HepG2 (cell line): ENCODE data around the gene LRIG1. TPM values are rescaled to one million over a fixed set of nuclear protein-coding genes. Genes with fewer than 3 reads are reported as not detected.

Experiments
- ATAC-seq: fragments of 200-7000 bp; cut with Tn5 transposase; 3 replicates; pipeline ENCODE4 v1.9.1; 2020; ENCODE audit warnings: mild to moderate bottlenecking, moderate library complexity
- BruUV-seq: library from RNA; stranded (reverse); fragments of 400-500 nt; replicated peaks from 2 replicates; lab custom pipeline; 2021; lab: Mats Ljungman, UMichigan
- CTCF ChIA-PET: fragments of 300-600 bp; formaldehyde crosslinking; extraction: SDS; loops from one replicate; lab custom pipeline; 2021; ENCODE audit warnings: low total read pairs, inconsistent platforms, low intra/inter-chr PET ratio; lab: Yijun Ruan, JAX
- POLR2A ChIA-PET: fragments of 350-600 bp; sonication (Branson Sonifier 250); formaldehyde crosslinking; loops from one replicate; lab custom pipeline; 2020; ENCODE audit warnings: antibody characterized with exemption, inconsistent platforms; lab: Yijun Ruan, JAX
- DNase-seq: peaks from one replicate; pipeline ENCODE4 v3.0.0-alpha.2; 2015; ENCODE audit warnings: low spot score
- FAIRE-seq: peaks from 3 replicates; lab custom pipeline; 2011; peaks lifted over from hg19 to GRCh38; lab: Jason Lieb, UNC
- H2AFZ ChIP-seq: one replicate; pipeline ENCODE4 v1.6.1; 2011; ENCODE audit warnings: low read length, inconsistent platforms
- H3K27ac ChIP-seq: fragments of 300-600 bp; 3 replicates; pipeline ENCODE4 v1.8.0; 2011; ENCODE audit warnings: mixed run types, mild to moderate bottlenecking, mixed read lengths, low read length, inconsistent platforms; ENCODE audit not compliant: insufficient read depth; ENCODE audit errors: extremely low read length
- H3K27me3 ChIP-seq, 2 experiments: fragments of 200-600 bp in 1 of 2; 2 replicates in 1 of 2; 3 replicates in 1 of 2; pipeline versions ENCODE4 v1.6.0 to v1.8.0; 2011; ENCODE audit warnings: low read length in 2 of 2, mild to moderate bottlenecking in 2 of 2, moderate library complexity in 2 of 2, inconsistent platforms in 1 of 2; ENCODE audit not compliant: insufficient read depth in 2 of 2, control insufficient read depth in 1 of 2
- H3K36me3 ChIP-seq, 2 experiments: fragments of 200-600 bp in 1 of 2; replicated peaks in 1 of 2; 2 replicates in 1 of 2; 3 replicates in 1 of 2; pipeline versions ENCODE4 v1.5.1 to v1.8.0; 2011; ENCODE audit warnings: low read length in 2 of 2, inconsistent platforms in 1 of 2; ENCODE audit not compliant: insufficient read depth in 2 of 2, control insufficient read depth in 1 of 2
- H3K4me1 ChIP-seq: 2 replicates; pipeline ENCODE4 v1.5.1; 2012; ENCODE audit warnings: low read length, inconsistent platforms; ENCODE audit not compliant: insufficient read depth
- H3K4me2 ChIP-seq: 2 replicates; pipeline ENCODE4 v1.6.0; 2011; ENCODE audit warnings: low read depth, low read length, inconsistent platforms
- H3K4me3 ChIP-seq, 3 experiments: fragments of 200-600 bp in 1 of 3; sonication (generic), shearing (Covaris generic) in 1 of 3; replicated peaks in 1 of 3; 2 replicates each; pipeline ENCODE4 v1.5.1; 2011 to 2016; ENCODE audit warnings: low read length in 3 of 3, inconsistent platforms in 2 of 3, low read depth in 2 of 3, mild to moderate bottlenecking in 2 of 3, control low read depth in 1 of 3, mixed read lengths in 1 of 3; ENCODE audit not compliant: insufficient read depth in 1 of 3
- H3K79me2 ChIP-seq: one replicate; pipeline ENCODE4 v1.6.1; 2011; ENCODE audit warnings: low read length, inconsistent platforms; ENCODE audit not compliant: insufficient read depth
- H3K9ac ChIP-seq: 2 replicates; pipeline ENCODE4 v1.6.0; 2011; ENCODE audit warnings: mild to moderate bottlenecking, low read depth, low read length, inconsistent platforms; ENCODE audit not compliant: insufficient read depth
- H3K9me3 ChIP-seq: 2 replicates; pipeline ENCODE4 v1.5.1; 2012; ENCODE audit warnings: mild to moderate bottlenecking, low read length
- H4K20me1 ChIP-seq: 2 replicates; pipeline ENCODE4 v1.6.0; 2011; ENCODE audit warnings: inconsistent platforms, mild to moderate bottlenecking, low read length, moderate library complexity; ENCODE audit not compliant: insufficient read depth
- ATM ChIP-seq: fragments of 450-650 bp; IDR thresholded peaks from 2 replicates; pipeline ENCODE4 v1.7.1; 2017; ENCODE audit warnings: mild to moderate bottlenecking, borderline replicate concordance
- CERS6 ChIP-seq: sonication (generic); formaldehyde crosslinking; IDR thresholded peaks from 2 replicates; pipeline ENCODE4 v1.5.0; 2020; ENCODE audit warnings: missing genetic modification reagents
- GLI4 ChIP-seq: sonication (generic); formaldehyde crosslinking; IDR thresholded peaks from 2 replicates; pipeline ENCODE4 v1.5.1; 2020; ENCODE audit warnings: missing genetic modification reagents, mild to moderate bottlenecking, moderate library complexity, borderline replicate concordance
- MBD4 ChIP-seq: IDR thresholded peaks from 2 replicates; pipeline ENCODE4 v1.6.1; 2012; ENCODE audit warnings: low read length, inconsistent platforms, borderline replicate concordance
- MTF1 ChIP-seq: sonication (generic); formaldehyde crosslinking; IDR thresholded peaks from 2 replicates; pipeline ENCODE4 v1.5.0; 2020; ENCODE audit warnings: missing genetic modification reagents
- SALL2 ChIP-seq: sonication (generic); formaldehyde crosslinking; IDR thresholded peaks from 2 replicates; pipeline ENCODE4 v1.8.1; 2023; ENCODE audit warnings: mild to moderate bottlenecking, missing genetic modification reagents, inconsistent platforms
- SOX6 ChIP-seq, 2 experiments: fragments of 450-650 bp in 1 of 2; sonication (generic) in 1 of 2; formaldehyde crosslinking in 1 of 2; IDR thresholded peaks; 2 replicates each; pipeline versions ENCODE4 v1.4.0 to v1.6.1; 2017 to 2020; ENCODE audit warnings: antibody characterized with exemption in 1 of 2, mild to moderate bottlenecking in 1 of 2, missing genetic modification reagents in 1 of 2
- TP53 ChIP-seq: sonication (generic); formaldehyde crosslinking; conservative IDR thresholded peaks from 2 replicates; pipeline ENCODE4 v1.4.0; 2020; ENCODE audit warnings: missing genetic modification reagents
- ZBTB34 ChIP-seq: sonication (generic); formaldehyde crosslinking; IDR thresholded peaks from 2 replicates; pipeline ENCODE4 v1.8.0; 2022; ENCODE audit warnings: mild to moderate bottlenecking, missing genetic modification reagents
- ZNF282 ChIP-seq: fragments of 450-650 bp; IDR thresholded peaks from 2 replicates; pipeline ENCODE4 v1.6.1; 2018; ENCODE audit not compliant: partially characterized antibody
- ZNF501 ChIP-seq: sonication (generic); formaldehyde crosslinking; IDR thresholded peaks from 2 replicates; pipeline ENCODE4 v1.5.1; 2020; ENCODE audit warnings: mild to moderate bottlenecking, moderate library complexity, missing genetic modification reagents
- ZNF616 ChIP-seq: sonication (generic); formaldehyde crosslinking; IDR thresholded peaks from 2 replicates; pipeline ENCODE4 v1.5.0; 2020; ENCODE audit warnings: low read depth, mild to moderate bottlenecking, missing genetic modification reagents
- ZNF709 ChIP-seq: sonication (generic); formaldehyde crosslinking; IDR thresholded peaks from 2 replicates; pipeline ENCODE4 v1.5.0; 2020; ENCODE audit warnings: mild to moderate bottlenecking, missing genetic modification reagents
- WGBS: methylation state at CpG from one replicate; pipeline ENCODE4 v1.1.6; 2017; ENCODE audit warnings: low lambda C conversion rate; 5-methylcytosine and 5-hydroxymethylcytosine counted together
- in situ Hi-C: cut with HindIII; loops from 2 replicates; pipeline ENCODE4 v1.10.0; 2017; ENCODE audit warnings: low pct_unique_long_range_greater_than_20kb; ENCODE audit not compliant: extremely low pct_ligation_motif_present
- intact Hi-C: fragments of 100-400 bp; cut with micrococcal nuclease; formaldehyde crosslinking; loops from one replicate; pipeline ENCODE4 v1.10.0; 2022; ENCODE audit not compliant: unreplicated experiment
- polyA plus RNA-seq, 8 experiments: library from polyadenylated mRNA; depleted of rRNA in 3 of 8; stranded (reverse) in 7 of 8; unstranded in 1 of 8; fragments of >200 nt; fragmentation: Illumina TruSeq in 4 of 8; extraction: Trizol in 4 of 8; gene quantifications; 2 replicates each; pipeline versions ENCODE4 v1.2.1 to v1.2.3, GENCODE V29; 2011 to 2016; ENCODE audit warnings: low read depth in 4 of 8, missing spikeins in 1 of 8, mixed read lengths in 1 of 8; ENCODE audit not compliant: insufficient read depth in 1 of 8
- total RNA-seq, 5 experiments: library from RNA; depleted of rRNA; stranded (reverse); fragments of >200 nt; fragmentation: Illumina TruSeq; extraction: Trizol; gene quantifications; 2 replicates each; pipeline ENCODE4 v1.2.3, GENCODE V29; 2016; ENCODE audit warnings: low read depth in 1 of 5

LRIG1 gene
- total and polyA plus RNA-seq, 2 of the 13 experiments (the other 11 are each of a cell fraction or from before 2014, with no cell fraction given): 17.8 to 24.8 TPM

- 84% methylated on average over 15 of the region's 15 CpGs for WGBS
- TF ChIP-seq SOX6 (IDR thresholded peaks at IDR 0.05) (no peak), SOX6 (CRISPR knock-in tag; IDR thresholded peaks at IDR 0.05) (no peak), TP53 (CRISPR knock-in tag) (no peak), ZBTB34 (CRISPR knock-in tag) (no peak), MBD4 (no peak), CERS6 (CRISPR knock-in tag) (no peak), MTF1 (CRISPR knock-in tag) (no peak), SALL2 (CRISPR knock-in tag) (no peak), ATM (no peak), ZNF616 (CRISPR knock-in tag) (no peak), GLI4 (CRISPR knock-in tag) (no peak), ZNF709 (CRISPR knock-in tag) (no peak), ZNF282 (no peak), ZNF501 (no peak)
- TF ChIP-seq, all 625 proteins: peak for 0
- Histone ChIP-seq H3K79me2 (no peaks in the 10 kb centered on the region), H3K4me3 (no peak overlapping the region), H3K27me3 (no peaks in the 10 kb centered on the region), H3K27ac (no peak overlapping the region), H3K9me3 (no peaks in the 10 kb centered on the region), H3K9ac (no peak overlapping the region), H4K20me1 (no peaks in the 10 kb centered on the region), H3K4me2 (no peak overlapping the region), H3K36me3 (peaks cover 17 to 56% of the 10 kb centered on the region in 2 experiments), H3K4me1 (peaks cover 9% of the 10 kb centered on the region), H2AFZ (no peak overlapping the region)
- intact Hi-C loops (no loop called here), in situ Hi-C loops (no loop called here)
- DNase-seq (no peak), ATAC-seq (no peak), FAIRE-seq (no peak)
- no TSS peak for BruUV-seq
- POLR2A ChIA-PET: no interaction called here
- CTCF ChIA-PET: no interaction called here
These were observed 96.6 kb downstream of the LRIG1 start for GRCh38 chr3:66404197-66404596.
